Measurements from ENCODE around the gene ACSL3. TPM values are rescaled to one million over a fixed set of nuclear protein-coding genes. Genes with fewer than 3 reads are reported as not detected.

The ACSL3 gene
- total and polyA plus RNA-seq, 3 donors from 2014 or later, result 66.7 to 96.6 (median 87.4) TPM

- H3K9me3 ChIP-seq, result no peaks in the 10 kb centered on the region
- WGBS, 2 donors, result 83 to 84% methylated on average over 6 of the region's 6 CpGs
- no peaks in the 10 kb centered on the region for H3K27me3 ChIP-seq
- TF ChIP-seq CTCF (IDR thresholded peaks at IDR 0.05) (no peak), POLR2A (IDR thresholded peaks at IDR 0.05) (no peak)
- H3K36me3 ChIP-seq (ENCODE audit: low read depth, missing control alignments), result no peaks in the 10 kb centered on the region
- H3K27ac ChIP-seq, result no peak overlapping the region
- no peak overlapping the region for H3K4me3 ChIP-seq
- intact Hi-C loops (cut with DNase I; ENCODE audit: low total_unique reads), result no loop called here
- H3K4me1 ChIP-seq, result no peaks in the 10 kb centered on the region
- no peak for DNase-seq
These were observed 37.5 kb upstream of the ACSL3 start for GRCh38 chr2:222823183-222823930.

- TF ChIP-seq POLR2A (IDR thresholded peaks at IDR 0.05), result no peak
- no peak for TF ChIP-seq CTCF (IDR thresholded peaks at IDR 0.05)
- WGBS, 2 donors, result 93 to 96% methylated on average over 1 of the region's 1 CpG
- no peaks in the 10 kb centered on the region for H3K27me3 ChIP-seq
- no peaks in the 10 kb centered on the region for H3K9me3 ChIP-seq
- H3K4me3 ChIP-seq, result no peak overlapping the region
- no peaks in the 10 kb centered on the region for H3K36me3 ChIP-seq (ENCODE audit: low read depth, missing control alignments)
- H3K27ac ChIP-seq, result no peak overlapping the region
- intact Hi-C loops (cut with DNase I; ENCODE audit: low total_unique reads), result no loop called here
- DNase-seq, result no peak
- no peaks in the 10 kb centered on the region for H3K4me1 ChIP-seq
These were observed 35.8 kb upstream of the ACSL3 start for GRCh38 chr2:222825031-222825430.

GRCh38 chr2:222827417-222827816, 33.4 kb upstream of the ACSL3 start:
- TF ChIP-seq POLR2A (IDR thresholded peaks at IDR 0.05), result no peak
- TF ChIP-seq CTCF (IDR thresholded peaks at IDR 0.05), result no peak
- intact Hi-C loops (cut with DNase I; ENCODE audit: low total_unique reads), result no loop called here
- H3K36me3 ChIP-seq (ENCODE audit: low read depth, missing control alignments), result no peaks in the 10 kb centered on the region
- H3K27me3 ChIP-seq, result no peaks in the 10 kb centered on the region
- no peak overlapping the region for H3K4me3 ChIP-seq
- DNase-seq, result no peak
- no peaks in the 10 kb centered on the region for H3K4me1 ChIP-seq
- H3K27ac ChIP-seq, result no peak overlapping the region
- H3K9me3 ChIP-seq, result no peaks in the 10 kb centered on the region
- WGBS, 2 donors, result 74 to 92% methylated on average over 1 of the region's 1 CpG

GRCh38 chr2:222828572-222828971, 32.3 kb upstream of the ACSL3 start:
- Histone ChIP-seq H3K27me3 (no peaks in the 10 kb centered on the region), H3K27ac (no peak overlapping the region), H3K36me3 (ENCODE audit: low read depth, missing control alignments) (no peaks in the 10 kb centered on the region), H3K9me3 (no peaks in the 10 kb centered on the region), H3K4me3 (no peak overlapping the region), H3K4me1 (no peaks in the 10 kb centered on the region)
- intact Hi-C loops (cut with DNase I; ENCODE audit: low total_unique reads), result no loop called here
- 84 to 92% methylated on average over 11 of the region's 11 CpGs for WGBS, 2 donors
- DNase-seq, result no peak
- no peak for TF ChIP-seq CTCF (IDR thresholded peaks at IDR 0.05)
- no peak for TF ChIP-seq POLR2A (IDR thresholded peaks at IDR 0.05)

GRCh38 chr2:222830164-222830563, 30.7 kb upstream of the ACSL3 start:
- no peaks in the 10 kb centered on the region for H3K9me3 ChIP-seq
- no peak overlapping the region for H3K4me3 ChIP-seq
- DNase-seq, result no peak
- H3K27me3 ChIP-seq, result no peaks in the 10 kb centered on the region
- no peak for TF ChIP-seq POLR2A (IDR thresholded peaks at IDR 0.05)
- no peak for TF ChIP-seq CTCF (IDR thresholded peaks at IDR 0.05)
- 75 to 88% methylated on average over 3 of the region's 3 CpGs for WGBS, 2 donors
- H3K4me1 ChIP-seq, result no peaks in the 10 kb centered on the region
- H3K27ac ChIP-seq, result no peak overlapping the region
- intact Hi-C loops (cut with DNase I; ENCODE audit: low total_unique reads), result no loop called here
- H3K36me3 ChIP-seq (ENCODE audit: low read depth, missing control alignments), result no peaks in the 10 kb centered on the region

All from testis (tissue), 3 donors.